Measurements from ENCODE around the gene RNF181. TPM values are rescaled to one million over a fixed set of nuclear protein-coding genes. Genes with fewer than 3 reads are reported as not detected.
A peak's percentile ranks its signal among the peaks of the same experiment; 100 is the strongest.
"Not testable (repeated sequence)": the region's sequence is repeated elsewhere in the genome, so short reads cannot be mapped to it uniquely, and the experiment has no call there.

Gene RNF181
- total RNA-seq, 1 donor from 2014 or later = 224 TPM

DNA sequence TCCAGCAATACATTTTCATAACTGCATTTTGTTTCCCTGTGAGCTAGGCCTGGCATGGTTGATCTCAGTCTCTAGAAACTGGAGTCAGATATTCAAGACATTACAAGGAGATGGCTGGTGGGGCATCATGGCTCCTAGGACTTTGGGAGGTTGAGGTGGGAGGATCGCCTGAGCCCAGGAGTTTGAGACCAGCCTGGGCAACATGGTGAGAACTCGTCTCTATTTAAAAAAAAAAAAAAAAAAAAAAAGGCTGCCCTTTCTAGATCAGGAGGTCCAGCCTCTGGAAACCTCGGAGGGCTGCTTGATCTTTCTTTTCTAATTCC is 18.5 kb upstream of the RNF181 start:
- DNase-seq (ENCODE audit: low read depth in 2 of 2) = no peak

- no peak for DNase-seq (ENCODE audit: low read depth in 2 of 2)
These were observed 17.9 kb upstream of the RNF181 start, which contains the start of gene VAMP8 for GRCh38 chr2:85577386-85578242. Gene VAMP8 (plus strand): TSS chr2:85577586. CDS start chr2:85577647, 61 bp downstream.

DNA sequence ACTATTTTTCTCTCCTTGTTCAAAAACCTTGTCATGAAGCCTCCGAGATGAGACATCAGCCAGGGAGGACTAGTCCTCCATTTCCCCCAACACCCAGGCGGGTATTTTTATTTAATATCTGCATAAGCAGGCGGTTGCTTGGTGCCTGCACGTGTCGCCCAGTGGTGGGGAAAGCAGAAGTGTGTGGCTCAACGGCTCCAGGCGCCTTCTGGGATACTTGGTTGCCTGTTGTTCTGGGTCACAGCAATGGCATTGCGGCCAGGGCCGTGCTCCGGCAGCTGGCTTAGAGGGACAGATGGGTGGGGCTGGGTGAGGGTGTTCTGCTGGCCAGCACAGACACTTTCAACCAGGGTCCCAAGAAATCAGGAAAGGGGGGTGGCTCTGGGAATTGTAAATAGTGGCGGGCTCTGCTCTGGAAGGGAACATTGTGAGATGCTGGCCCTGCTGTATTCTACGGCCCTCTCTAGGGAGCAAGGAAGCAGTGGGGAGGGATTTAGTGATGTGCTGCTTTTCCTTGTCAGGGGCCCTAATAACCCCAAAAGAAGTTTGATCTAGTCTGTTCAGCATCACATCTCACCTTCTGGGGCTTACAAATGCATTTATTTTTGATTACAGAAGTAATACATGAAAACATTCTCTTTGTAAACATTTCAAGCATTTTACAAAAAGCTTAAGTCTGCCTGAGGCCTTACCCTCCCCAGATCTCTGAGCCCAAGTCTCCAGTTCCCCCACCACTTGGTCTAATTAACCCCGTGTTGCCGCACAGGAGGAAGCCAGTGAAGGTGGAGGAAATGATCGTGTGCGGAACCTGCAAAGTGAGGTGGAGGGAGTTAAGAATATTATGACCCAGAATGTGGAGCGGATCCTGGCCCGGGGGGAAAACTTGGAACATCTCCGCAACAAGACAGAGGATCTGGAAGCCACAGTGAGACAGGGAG is 17.0 kb upstream of the RNF181 start:
- DNase-seq (ENCODE audit: low read depth in 2 of 2) = no peak

DNA sequence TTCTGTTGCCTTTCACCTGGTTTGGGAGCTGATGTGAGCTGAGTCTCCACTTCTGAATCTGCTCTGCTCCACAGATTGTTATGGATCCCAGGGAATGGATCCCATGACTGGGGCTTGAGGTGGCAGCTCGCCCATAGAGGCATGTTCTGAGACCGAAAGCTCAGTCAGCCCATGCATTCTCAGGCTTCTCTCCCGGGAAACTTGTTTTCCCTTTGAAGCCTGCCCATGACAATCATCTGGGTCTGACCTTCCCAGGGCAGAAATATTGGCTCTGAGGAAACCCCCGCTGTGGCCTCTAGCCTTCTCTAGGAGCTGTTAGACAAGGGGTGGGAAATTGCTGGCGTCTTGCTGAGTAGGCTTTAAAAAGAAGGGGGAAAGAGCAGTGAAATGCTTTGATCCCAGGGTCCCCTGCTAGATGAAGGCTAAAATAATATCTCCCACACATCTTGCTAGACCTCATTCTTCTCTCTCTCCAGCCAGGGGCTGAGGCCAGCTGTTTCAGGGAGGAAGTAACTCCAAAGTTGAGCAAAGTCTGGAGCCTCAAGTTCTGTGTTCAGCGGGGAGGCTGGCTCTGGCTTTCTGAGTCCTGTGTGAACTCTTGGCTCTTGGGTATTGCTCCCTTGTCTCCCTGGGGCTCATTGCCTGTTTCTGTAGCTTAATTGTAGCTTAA is 16.1 kb upstream of the RNF181 start:
- no peak for DNase-seq (ENCODE audit: low read depth in 2 of 2)

- no peak for DNase-seq (ENCODE audit: low read depth in 2 of 2)
These were observed 15.3 kb upstream of the RNF181 start for GRCh38 chr2:85580206-85580605.

GRCh38 chr2:85582492-85582891 is 13.1 kb upstream of the RNF181 start:
- no peak for DNase-seq (ENCODE audit: low read depth in 2 of 2)

- no peak for DNase-seq (ENCODE audit: low read depth in 2 of 2)
These were observed 11.7 kb upstream of the RNF181 start for GRCh38 chr2:85583667-85584353.

DNA sequence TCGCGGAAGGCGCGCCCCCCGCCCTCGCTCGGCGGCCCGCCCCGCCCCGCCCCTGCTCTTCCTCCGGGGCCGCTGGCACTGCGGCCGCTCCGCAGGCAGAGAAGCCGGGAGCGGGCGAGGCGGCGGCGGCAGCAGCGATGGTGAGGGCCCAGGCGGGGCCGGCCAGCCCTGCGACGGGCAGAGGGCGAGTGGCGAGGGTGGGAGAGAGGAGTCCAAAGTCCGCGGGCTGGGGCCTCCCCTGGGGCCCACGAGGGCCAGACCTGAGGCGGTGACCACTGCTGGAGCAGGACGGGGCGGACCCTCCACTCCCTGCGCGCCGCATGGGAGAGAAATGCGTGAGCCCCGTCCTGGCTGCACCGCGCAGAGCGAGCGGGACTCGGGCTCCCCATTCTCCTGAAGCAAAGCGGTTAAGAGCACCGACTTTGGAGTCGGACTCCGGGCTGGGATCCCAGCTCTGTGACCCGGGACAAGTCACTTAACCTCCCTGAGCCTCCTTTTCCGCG is 11.1 kb upstream of the RNF181 start, which contains the start of gene VAMP5:
TSS of gene VAMP5 (plus strand) at position 78 of the 503 bp plus-strand sequence. CDS start at position 138, 60 bp downstream.
- DNase-seq (ENCODE audit: low read depth in 2 of 2) = peak in 1 of 2 donors; percentile 45

GRCh38 chr2:85584857-85585780 is 10.4 kb upstream of the RNF181 start:
- peak; percentile 64 to 89 for DNase-seq (ENCODE audit: low read depth in 2 of 2)

- DNase-seq (ENCODE audit: low read depth in 2 of 2) = no peak
These were observed 9.8 kb upstream of the RNF181 start for GRCh38 chr2:85585781-85586105.

DNA sequence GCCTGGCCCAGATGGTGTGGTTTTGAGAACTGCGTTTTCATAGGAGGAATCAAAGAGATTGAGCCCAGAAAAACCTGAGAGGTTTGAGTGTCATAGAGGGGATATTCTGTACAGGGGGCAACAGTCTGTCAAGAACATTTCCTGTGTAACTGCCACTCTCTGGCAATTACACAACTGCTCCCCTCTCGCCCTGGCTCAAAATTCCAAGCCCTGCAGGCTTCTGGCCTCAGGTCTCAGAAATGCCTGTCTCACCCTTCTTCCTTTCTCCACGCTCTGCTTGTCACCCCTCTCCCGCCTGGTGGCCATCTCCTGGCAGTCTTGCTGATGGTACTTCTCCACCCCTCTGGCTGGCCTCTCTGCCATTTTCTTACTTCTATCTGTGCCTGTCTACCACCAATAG is 7.3 kb upstream of the RNF181 start:
- no peak for DNase-seq (ENCODE audit: low read depth in 2 of 2)

DNA sequence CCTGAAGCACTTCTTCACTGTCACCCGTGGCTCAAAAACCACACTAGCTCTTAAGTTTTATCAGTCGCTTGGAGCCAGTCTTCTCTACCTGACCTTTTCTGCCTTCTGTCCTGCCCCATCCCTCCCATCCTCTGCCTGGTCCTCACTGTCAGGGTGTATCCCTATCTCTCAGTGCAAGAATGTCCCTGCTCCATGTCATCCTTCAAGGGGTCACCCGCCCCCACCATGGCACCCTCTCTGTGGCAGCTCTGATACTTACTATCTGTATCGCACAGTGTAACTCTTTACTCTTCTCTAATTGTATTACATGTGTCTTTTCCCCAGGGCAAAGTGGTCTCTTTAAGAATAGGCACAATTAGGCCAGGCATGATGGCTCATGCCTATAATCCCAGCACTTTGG is 6.9 kb upstream of the RNF181 start:
- DNase-seq (ENCODE audit: low read depth in 2 of 2) = no peak

- no peak for DNase-seq (ENCODE audit: low read depth in 2 of 2)
These were observed 6.4 kb upstream of the RNF181 start for GRCh38 chr2:85589181-85589580.

DNA sequence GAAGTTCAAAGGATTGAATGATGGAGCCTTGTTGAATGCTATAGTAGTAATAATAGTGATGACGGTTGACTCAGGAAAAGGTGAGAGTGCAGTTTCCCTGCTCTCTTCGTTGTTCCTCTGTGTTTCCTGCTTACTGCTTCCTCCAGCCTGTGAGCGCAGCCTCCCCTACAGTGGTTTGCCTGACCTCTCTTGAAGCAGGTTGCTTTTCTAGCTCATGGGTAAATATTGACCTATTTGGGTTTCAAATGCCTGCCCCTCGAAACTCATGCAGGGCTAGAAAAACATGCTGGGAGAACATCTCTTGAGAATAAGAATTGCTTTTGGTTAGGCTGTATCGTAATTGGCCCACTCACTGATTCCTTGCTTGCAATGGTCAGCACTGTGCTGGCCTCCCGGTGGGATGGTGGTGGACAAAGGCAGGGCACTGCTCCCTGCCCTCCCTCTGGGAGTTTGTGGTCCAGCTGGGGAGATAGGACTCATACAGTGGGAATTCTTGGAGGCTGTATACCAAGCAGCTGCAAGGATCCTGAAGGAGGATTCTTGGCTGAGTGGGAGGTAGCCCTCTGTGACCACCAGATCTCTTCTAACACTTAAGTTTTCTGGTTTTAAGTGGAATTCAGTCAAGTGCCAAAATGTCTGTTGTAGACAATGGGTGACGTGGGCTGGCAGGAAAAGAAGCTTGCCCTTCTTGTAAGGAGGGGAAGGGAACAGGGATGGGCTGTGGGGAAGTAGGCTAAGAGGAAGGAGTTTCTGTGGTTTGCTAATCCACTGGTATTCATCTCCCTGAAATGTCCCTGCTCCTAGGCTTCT is 5.4 kb upstream of the RNF181 start:
- DNase-seq (ENCODE audit: low read depth in 2 of 2) = peak; percentile 32 to 85

DNA sequence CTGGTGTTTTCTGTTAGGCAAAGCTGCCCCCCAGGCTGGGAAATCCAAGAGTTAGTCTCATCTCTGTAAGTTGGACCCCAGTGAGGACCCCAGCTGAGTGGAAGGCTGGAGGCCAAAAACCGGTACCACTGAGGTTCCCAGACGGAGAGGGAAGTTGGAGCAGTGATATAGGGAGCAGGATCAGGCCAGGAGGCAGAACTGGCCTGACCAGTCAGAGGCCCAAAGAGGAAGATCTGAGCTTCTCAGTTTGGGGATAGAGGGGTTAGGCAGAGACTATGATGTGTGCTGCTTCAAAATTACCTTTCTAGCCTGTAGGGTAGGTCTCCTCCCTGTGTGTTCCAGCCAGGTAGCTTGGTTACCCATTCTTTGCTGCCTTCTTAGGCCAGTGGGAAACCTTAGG is 4.6 kb upstream of the RNF181 start:
- DNase-seq (ENCODE audit: low read depth in 2 of 2) = no peak

- peak in 1 of 2 donors; percentile 55 for DNase-seq (ENCODE audit: low read depth in 2 of 2)
These were observed 4.0 kb upstream of the RNF181 start for GRCh38 chr2:85591563-85591962.

- not testable (repeated sequence) for DNase-seq (ENCODE audit: low read depth in 2 of 2)
These were observed 3.2 kb upstream of the RNF181 start for GRCh38 chr2:85592299-85592698.

GRCh38 chr2:85593023-85593422 is 2.5 kb upstream of the RNF181 start:
- DNase-seq (ENCODE audit: low read depth in 2 of 2) = no peak

DNA sequence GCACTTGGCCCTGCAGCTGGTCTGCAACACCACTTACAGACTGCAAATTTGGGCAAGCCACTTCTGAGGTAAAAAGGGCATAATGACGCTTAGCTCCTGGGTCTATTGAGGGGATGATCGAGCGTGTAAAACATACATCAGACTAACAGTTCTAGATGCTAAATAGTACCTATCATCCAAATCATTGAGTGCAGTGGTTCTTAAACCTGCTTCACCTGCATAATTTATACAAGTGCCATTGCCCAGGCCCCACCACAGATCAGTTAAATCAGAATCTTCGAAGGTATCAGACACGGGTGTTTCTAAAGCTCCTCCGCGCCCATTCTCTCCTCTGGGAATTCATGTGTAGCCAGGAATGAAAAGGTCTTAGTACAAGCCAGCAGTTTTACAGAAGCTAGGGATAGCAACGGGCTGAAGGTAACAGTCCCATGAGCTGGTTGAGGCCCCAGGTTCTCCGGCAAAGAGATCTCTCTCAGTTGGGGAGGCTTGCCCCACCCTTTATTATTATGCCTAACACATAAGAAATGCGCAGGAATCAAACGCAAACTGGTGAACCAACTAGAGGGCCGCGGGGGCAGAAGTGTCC is 737 bp upstream of the RNF181 start:
- DNase-seq (ENCODE audit: low read depth in 2 of 2) = no peak

All from dermis microvascular lymphatic vessel endothelial cell (primary cell).